Activated CD8-positive, alpha-beta memory T cell treated with anti-CD3 and anti-CD28 coated beads for 1 hour (primary cell): ENCODE data around the gene KIRREL3.

ENCODE experiments used
- DNase-seq, 2 donors: peaks; one replicate each; pipeline ENCODE4 v3.0.0-alpha.2; 2020; ENCODE audit warnings: low read depth in 1 of 2; ENCODE audit errors: extremely low read depth in 1 of 2

The KIRREL3 gene

GRCh38 chr11:126800009-126800408 lies 200.6 kb downstream of the KIRREL3 start:
- DNase-seq = no peak

GRCh38 chr11:126797457-126798169 lies 203.0 kb downstream of the KIRREL3 start:
- DNase-seq = no peak

- no peak for DNase-seq
Measured at GRCh38 chr11:126793596-126793995, 207.0 kb downstream of the KIRREL3 start.

- DNase-seq = no peak
Measured at GRCh38 chr11:126791991-126792390, 208.6 kb downstream of the KIRREL3 start.

- DNase-seq = no peak
Measured at GRCh38 chr11:126791446-126791845, 209.1 kb downstream of the KIRREL3 start.

- no peak for DNase-seq
Measured at GRCh38 chr11:126790550-126791081, 210.0 kb downstream of the KIRREL3 start.

- no peak for DNase-seq
Measured at GRCh38 chr11:126782810-126783209, 217.8 kb downstream of the KIRREL3 start.

GRCh38 chr11:126781942-126782341 lies 218.6 kb downstream of the KIRREL3 start:
- DNase-seq = no peak

GRCh38 chr11:126776119-126776518 lies 224.5 kb downstream of the KIRREL3 start:
- DNase-seq = no peak

GRCh38 chr11:126772267-126772666 lies 228.3 kb downstream of the KIRREL3 start:
- no peak for DNase-seq

- no peak for DNase-seq
Measured at GRCh38 chr11:126768702-126769101, 231.9 kb downstream of the KIRREL3 start.

GRCh38 chr11:126766440-126766839 lies 234.1 kb downstream of the KIRREL3 start:
- no peak for DNase-seq

GRCh38 chr11:126765196-126765595 lies 235.4 kb downstream of the KIRREL3 start:
- no peak for DNase-seq

GRCh38 chr11:126764231-126764630 lies 236.3 kb downstream of the KIRREL3 start:
- no peak for DNase-seq

GRCh38 chr11:126756855-126757254 lies 243.7 kb downstream of the KIRREL3 start:
- DNase-seq = no peak

- no peak for DNase-seq
Measured at GRCh38 chr11:126756421-126756820, 244.1 kb downstream of the KIRREL3 start.

- DNase-seq = no peak
Measured at GRCh38 chr11:126755526-126755925, 245.0 kb downstream of the KIRREL3 start.

- no peak for DNase-seq
Measured at GRCh38 chr11:126754591-126755426, 245.8 kb downstream of the KIRREL3 start.

- no peak for DNase-seq
Measured at GRCh38 chr11:126753990-126754389, 246.6 kb downstream of the KIRREL3 start.

GRCh38 chr11:126751242-126751641 lies 249.3 kb downstream of the KIRREL3 start:
- DNase-seq = no peak

GRCh38 chr11:126748793-126749192 lies 251.8 kb downstream of the KIRREL3 start:
- no peak for DNase-seq
